SIG-M5 (cell line): Measurements from ENCODE around the gene RBAK.
"Not testable (repeated sequence)": the region's sequence is repeated elsewhere in the genome, so short reads cannot be mapped to it uniquely, and the experiment has no call there.

ENCODE experiments used
- DNase-seq: peaks from one replicate; lab custom pipeline; 2025; lab: John Stamatoyannopoulos, UW

RBAK gene

DNA sequence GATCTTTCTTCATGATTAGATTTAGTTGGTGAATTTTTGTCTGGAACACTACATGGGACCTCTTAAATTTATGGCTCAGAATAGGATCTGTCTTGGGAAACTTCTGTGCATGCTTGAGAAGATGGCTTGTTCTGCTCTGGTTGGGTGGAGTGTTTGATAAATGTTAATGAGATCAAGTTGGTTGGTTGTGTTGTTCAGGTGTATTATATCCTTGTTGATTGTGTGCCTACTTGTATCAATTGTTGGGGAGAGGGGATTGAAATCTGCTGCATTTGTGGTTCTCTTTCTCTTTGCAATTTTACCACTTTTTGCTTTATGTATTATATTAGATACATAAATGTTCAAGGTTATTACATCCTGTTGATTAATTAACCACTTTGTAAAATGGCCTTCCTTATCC is 6.1 kb downstream of the RBAK start:
- DNase-seq: not testable (repeated sequence)

DNA sequence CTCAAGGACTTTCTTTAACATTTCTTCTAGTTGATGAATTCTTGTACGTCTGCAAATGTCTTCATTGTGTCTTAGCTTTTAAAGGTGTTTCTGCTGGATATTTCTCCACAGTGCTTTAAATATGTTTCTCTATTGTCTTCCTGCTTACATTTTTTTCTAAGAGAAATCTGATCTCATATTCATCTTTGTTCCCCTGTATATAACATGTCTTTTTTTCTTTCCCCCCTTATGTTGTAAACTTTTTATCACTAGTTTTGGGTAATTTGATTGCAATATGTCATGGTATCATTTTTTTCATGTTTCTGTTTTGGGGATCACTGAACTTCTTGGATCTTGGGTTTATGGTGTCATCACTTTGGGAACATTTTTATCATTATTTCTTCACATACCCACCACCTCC is 7.5 kb downstream of the RBAK start:
- DNase-seq: no peak

DNA sequence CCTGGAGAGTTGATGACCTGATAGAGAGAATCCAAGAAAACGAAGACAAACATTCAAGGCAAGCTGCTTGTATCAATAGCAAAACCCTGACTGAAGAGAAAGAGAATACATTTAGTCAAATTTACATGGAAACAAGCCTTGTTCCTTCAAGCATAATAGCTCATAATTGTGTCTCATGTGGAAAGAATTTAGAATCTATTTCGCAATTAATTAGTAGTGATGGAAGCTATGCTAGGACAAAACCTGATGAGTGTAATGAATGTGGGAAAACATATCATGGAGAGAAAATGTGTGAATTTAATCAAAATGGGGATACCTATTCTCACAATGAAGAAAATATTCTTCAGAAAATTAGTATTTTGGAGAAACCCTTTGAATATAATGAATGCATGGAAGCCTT is 18.0 kb downstream of the RBAK start:
- no peak for DNase-seq

DNA sequence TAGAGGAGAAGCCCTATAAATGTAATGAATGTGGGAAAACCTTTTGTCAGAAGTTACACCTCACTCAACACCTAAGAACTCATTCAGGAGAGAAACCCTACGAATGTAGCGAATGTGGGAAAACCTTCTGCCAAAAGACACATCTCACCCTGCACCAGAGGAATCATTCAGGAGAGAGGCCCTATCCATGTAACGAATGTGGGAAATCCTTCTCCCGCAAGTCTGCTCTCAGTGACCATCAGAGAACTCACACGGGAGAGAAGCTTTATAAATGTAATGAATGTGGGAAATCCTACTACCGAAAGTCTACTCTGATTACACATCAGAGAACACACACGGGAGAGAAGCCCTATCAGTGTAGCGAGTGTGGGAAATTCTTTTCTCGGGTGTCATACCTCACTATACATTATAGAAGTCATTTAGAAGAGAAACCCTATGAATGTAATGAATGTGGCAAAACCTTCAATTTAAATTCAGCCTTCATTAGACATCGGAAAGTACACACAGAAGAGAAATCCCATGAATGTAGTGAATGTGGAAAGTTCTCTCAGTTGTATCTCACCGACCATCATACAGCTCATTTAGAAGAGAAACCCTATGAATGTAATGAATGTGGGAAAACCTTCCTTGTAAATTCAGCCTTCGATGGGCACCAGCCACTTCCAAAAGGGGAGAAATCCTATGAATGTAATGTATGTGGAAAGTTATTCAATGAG is 18.9 kb downstream of the RBAK start:
- DNase-seq: no peak

DNA sequence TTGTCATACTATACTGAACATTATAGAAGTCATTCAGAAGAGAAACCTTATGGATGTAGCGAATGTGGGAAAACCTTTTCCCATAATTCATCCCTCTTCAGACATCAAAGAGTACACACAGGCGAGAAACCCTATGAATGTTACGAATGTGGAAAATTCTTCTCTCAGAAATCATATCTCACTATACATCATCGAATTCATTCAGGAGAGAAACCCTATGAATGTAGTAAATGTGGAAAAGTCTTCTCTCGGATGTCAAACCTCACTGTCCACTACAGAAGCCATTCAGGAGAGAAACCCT is 19.4 kb downstream of the RBAK start:
- DNase-seq: no peak

DNA sequence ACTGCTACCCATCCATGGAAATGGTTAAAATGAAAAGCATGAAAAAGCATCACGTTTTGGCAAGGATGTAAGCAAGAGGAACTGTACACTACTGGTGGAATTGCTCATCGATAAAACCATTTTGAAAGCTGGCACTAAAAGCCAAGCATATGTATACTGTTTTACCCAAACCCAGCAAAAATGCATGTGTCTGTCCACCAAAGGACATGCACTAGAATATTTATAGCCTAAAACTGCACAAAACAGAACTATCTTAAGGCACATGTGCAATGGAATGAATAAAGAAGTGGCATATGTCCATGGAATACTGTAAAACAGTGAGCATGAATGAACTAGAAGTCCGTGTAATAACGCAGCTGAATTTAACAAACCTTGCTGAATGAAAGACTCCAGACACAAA is 22.9 kb downstream of the RBAK start:
- DNase-seq: no peak

DNA sequence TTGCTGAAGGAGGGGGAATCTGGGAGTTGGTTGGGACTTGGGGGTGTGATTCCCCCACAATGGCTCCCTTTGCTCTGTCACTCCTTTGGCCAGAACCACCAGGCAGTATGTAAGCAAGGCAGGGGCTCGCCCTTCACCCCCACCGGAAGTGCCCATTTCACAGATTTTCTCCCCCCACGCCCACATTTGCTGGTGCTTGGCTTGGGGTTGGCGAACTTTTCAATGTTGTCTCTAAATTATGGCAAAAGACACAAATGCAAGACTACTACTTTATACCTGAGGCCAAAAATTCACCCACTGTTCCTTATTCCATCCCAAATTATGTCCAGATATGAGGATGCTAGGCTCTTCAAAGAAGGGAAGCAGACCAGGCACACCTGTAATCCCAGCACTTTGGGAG is 24.5 kb downstream of the RBAK start:
- DNase-seq: no peak

DNA sequence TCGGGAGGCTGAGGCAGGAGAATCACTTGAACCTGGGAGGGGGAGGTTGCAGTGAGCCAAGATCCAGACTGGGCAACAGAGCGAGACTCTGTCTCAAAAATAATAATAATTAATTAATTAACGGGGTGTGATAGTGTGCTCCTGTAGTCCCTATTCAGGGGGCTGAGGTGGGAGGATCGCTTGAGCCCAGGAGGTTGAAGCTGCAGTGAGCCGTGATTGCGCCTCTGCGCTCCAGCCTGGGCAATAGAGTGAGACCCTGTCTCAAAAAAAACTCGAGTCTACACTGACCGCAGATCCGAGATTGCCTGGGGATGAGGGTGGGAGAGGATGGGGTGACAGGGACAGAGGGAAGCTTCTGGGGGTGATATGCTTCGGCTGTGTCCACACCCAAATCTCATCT is 29.5 kb downstream of the RBAK start:
- DNase-seq: not testable (repeated sequence)

DNA sequence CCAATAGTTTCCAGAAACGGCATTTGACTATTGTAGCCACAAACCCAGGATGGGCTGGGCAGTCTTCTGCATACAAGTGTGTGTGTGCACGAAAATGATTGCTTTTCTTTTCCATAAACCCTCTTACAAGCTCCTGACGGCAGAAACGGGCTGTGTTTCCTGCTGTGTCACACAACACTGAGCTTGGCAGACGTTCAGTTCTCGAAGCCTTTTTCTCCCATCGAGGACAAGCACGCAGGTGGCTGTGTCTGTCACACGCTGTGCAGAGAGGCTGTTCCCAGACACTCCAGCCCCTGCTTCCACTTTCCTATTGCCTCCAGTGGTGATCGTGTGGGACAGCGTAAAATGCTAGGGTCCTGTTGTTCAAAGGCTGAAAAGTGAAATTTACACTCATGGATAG is 32.1 kb downstream of the RBAK start:
- DNase-seq: no peak

DNA sequence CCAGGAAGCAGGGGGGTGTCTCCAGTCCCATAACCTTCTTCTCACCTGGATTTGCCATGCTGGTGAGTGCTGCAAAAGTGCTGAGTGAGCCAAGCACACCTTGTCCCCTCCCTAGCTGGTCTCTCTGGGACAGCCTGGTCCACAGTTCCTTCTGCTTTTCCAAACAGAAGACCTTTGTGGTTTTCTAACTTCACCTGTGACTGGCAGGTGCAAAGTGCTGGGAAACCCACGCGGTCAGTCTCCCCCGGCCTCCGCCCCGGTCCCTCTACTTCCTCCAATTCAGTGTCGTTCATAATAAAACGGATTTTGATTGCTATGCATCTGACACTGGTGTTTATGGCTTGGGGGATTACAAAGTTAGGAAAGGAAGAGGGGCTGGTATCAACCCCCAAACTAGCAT is 37.1 kb downstream of the RBAK start:
- no peak for DNase-seq

DNA sequence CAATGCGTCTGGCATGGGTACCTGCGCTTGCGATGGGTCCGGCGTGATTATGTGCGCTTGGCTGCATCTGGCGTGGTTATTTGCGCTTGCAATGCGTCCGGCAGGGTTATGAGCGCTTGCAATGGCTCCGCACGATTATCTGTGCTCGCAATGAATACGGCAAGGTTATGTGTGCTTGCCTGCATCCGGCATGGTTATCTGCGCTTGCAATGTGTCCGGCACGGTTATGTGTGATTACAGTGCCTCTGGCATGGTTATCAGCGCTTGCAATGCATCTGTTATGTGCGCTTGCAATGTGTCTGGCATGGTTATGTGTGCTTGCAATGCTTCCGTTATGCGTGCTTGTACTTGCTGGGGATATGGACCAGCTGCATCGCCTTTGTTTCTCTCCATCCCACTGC is 37.7 kb downstream of the RBAK start:
- DNase-seq: no peak

DNA sequence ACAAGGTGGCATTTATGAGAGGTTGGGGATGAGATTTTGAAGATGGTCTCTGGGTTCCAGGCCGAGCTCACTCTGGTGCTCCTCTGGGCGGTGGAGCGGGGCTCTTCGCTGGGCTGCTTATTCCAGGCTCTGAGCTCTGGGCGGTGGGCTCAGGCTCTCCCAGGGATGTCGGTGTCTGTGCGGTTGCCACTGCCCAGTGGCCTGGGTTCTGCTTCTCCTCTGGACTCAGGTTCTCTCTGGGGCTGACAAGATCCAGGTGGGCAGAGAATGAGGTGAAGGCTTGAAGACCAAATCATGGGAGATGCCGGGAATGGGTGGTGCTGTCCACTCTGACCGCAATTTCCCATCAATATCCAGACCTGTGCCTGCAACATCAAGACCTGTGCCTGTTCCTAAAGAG is 40.6 kb downstream of the RBAK start:
- DNase-seq: no peak

DNA sequence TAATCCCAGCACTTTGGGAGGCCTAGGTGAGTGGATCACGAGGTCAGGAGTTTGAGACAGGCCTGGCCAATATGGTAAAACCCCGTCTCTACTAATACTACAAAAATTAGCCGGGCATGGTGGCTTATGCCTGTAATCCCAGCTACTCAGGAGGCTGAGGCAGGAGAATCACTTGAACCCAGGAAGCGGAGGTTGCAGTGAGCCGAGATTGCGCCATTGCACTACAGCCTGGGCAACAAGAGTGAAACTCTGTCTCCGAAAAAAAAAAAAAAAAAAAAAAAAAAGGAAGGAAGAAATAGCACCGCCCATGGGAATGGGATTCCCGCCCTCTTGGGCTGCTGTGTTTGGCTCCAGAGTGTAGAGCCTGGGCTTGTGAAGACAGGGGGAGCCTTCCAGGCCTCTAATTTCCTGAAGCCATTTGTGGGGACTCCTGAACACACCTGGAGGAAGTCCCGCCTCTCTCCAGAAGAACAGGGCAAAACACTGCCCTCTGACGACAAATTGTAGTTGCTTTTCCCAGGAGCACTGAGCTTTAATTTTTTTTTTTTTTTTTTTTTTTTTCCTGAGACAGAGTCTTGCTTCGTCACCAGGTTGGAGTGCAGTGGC is 42.7 kb downstream of the RBAK start:
- not testable (repeated sequence) for DNase-seq

DNA sequence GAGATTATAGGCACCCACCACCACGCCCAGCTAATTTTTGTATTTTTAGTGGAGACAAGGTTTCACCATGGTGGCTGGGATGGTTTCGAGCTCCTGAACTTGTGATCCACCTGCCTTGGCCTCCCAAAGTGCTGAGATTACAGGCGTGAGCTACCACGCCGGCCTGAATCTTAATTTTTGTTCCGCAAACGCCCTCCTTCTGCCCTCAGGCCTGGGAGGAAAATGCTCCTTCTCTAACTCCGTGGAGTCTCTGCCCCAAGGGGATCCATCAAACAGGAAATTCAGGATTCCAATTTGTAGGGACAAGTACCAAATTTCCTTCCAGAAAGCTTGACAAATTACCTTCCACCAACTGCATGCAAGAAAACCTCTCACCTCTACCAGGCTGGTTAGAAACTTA is 43.2 kb downstream of the RBAK start:
- no peak for DNase-seq

DNA sequence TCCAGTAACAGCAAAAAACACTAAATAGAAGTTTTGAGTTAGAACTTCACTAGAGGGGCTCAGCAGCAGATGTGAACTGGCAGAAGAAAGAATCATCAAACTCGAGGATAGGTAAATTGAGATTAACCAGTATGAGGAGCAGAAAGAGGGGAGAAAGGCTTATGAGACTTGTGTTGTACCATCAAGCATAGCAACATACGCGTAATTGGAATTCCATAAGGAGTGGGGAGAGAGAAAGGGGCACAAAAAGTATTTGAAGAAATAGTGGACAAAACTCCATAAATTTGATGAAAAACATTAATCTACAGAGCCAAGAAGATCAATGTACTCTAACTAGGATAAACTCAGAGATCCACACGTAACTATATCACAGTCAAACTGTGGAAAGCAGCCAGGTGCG is 48.3 kb downstream of the RBAK start:
- no peak for DNase-seq

DNA sequence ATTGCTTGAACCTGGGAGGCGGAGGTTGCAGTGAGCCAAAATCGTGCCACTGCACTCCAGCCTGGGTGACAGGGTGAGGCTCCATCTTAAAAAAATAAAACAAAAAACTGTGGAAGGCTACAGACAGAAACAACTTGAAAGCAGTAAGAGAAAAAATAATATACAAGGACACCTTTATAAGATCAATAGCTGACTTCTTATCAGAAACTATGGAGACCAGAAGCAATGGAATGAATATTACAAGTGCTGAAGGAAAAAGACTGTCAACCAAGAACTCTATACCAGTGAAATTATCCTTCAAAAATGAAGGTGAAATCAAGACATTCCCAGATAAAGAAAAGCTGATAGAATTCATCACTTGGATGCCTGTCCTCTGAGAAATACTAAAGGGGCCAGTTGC is 49.0 kb downstream of the RBAK start:
- DNase-seq: no peak

DNA sequence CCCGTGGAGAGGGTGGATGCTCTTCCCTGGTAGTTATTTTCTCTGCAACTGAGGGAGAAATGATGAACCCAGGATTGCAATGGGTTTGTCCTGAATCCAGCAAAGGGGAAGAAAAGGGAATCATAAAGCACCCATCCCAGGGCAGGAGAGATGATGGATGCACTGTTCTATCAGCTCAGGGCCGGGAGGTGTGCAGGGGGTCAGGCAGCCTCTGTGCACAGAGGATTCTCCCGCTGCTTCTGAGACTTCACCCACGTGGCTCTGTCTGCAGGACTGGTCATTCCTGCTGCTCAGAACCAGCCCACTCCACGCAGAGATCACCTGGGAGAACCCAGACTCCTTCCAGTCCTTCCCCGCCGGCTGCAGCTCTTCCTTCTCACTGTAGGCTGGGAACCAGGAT is 70.7 kb downstream of the RBAK start:
- DNase-seq: no peak

DNA sequence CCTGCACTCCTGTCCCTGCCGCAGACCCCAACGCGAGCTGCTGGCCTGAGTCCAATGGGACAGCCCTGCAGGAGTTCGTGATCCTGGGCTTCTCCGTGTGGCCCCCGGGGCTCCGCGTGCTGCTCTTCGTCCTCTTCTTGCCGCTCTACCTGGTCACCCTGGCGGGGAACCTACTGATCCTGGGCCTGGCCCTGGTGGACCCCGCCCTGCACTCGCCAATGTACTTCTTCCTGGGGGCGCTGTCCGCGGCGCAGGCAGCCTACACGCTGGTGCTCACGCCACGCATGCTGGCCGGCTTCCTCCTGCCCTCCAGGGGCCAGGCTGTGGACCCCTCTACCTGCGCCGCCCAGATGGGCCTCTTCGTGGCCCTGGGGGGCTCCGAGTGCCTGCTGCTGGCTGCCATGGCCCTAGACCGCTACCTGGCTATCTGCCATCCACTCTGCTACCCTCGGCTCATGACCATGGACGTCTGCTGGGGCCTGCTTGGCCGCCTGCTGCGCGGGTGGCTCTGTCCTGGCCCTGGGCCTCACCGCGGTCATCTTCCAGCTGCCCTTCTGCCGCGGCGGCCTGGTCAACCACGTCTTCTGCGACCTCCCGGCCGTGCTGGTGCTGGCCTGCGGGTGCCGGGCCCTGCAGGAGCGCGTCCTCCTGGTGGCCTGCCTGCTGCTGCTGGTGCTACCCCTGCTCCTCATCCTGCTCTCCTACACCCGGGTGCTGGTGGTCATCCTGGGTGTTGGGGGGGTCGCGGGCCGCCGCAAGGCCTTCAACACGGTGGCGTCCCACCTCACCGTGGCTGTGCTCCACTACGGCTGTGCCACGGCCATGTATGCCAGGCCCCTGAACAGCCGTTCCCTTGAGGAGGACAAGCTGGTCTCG is 71.7 kb downstream of the RBAK start:
- no peak for DNase-seq
